Prostate gland (tissue), 2 donors: ENCODE data around the gene TRAF7.

Experiments used
- POLR2AphosphoS5 ChIP-seq: sonication (generic); formaldehyde crosslinking; IDR thresholded peaks from one replicate; pipeline ENCODE4 v1.6.1; 2017; ENCODE audit warnings: antibody characterized with exemption
- TF ChIP-seq, protein P1 (sequence below), 4 experiments: fragments of 200-600 bp in 2 of 4; fragments of 450-650 bp in 2 of 4; sonication (generic) in 2 of 4; IDR thresholded peaks; 1 replicate in 3 of 4; 2 replicates in 1 of 4; pipeline ENCODE4 v1.5.1; 2016 to 2019; ENCODE audit warnings: antibody characterized with exemption in 4 of 4, mild to moderate bottlenecking in 2 of 4, moderate library complexity in 2 of 4

DNA sequence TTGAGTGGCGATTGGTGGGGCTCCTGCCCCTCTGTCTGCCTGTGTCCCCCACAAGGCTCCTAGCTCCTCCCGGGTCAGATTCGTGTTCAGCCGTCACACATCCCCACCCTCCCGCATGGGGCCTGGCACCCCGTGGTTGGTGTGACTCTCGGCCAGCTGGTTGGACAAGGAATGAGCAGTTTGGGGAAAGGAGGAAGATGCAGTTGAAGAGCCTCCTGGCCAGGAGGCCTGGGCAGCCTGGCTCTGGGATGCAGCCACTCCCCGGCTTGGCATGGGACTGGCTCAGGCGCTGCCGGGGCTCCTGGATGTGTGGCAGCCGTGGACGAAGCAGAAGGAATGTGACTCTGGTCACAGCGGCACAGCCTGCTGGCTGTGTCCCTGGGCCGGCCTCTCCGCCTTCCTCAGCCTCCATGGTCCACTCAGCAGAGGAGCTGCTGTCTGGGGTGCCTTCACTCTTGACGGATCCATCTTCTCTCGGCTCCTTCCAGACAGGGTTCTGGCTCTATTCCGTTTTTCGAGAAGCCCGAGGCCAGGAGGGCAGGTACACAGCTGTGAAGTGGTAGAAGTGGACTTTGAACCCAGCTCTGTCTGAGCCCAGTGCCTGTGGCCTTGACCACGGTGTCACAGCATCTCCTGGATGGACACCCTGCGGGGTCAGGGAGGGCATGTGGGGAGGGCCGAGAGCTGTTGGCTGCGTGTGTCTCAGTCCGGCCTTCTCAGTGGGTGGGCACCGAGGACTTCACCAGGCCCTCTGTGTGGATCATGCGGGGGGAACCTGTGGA lies 2.1 kb downstream of the TRAF7 start:
- TF ChIP-seq, protein P1, sequence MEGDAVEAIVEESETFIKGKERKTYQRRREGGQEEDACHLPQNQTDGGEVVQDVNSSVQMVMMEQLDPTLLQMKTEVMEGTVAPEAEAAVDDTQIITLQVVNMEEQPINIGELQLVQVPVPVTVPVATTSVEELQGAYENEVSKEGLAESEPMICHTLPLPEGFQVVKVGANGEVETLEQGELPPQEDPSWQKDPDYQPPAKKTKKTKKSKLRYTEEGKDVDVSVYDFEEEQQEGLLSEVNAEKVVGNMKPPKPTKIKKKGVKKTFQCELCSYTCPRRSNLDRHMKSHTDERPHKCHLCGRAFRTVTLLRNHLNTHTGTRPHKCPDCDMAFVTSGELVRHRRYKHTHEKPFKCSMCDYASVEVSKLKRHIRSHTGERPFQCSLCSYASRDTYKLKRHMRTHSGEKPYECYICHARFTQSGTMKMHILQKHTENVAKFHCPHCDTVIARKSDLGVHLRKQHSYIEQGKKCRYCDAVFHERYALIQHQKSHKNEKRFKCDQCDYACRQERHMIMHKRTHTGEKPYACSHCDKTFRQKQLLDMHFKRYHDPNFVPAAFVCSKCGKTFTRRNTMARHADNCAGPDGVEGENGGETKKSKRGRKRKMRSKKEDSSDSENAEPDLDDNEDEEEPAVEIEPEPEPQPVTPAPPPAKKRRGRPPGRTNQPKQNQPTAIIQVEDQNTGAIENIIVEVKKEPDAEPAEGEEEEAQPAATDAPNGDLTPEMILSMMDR (IDR thresholded peaks at IDR 0.05): no peak
- TF ChIP-seq POLR2AphosphoS5: no peak
